Measurements from ENCODE around the gene CDC42EP1.
"Not testable (repeated sequence)": the region's sequence is repeated elsewhere in the genome, so short reads cannot be mapped to it uniquely, and the experiment has no call there.

CDC42EP1 gene

GRCh38 chr22:37538590-37539357, 21.5 kb upstream of the CDC42EP1 start:
- TF ChIP-seq CTCF (IDR thresholded peaks at IDR 0.05; ENCODE audit: extremely low read depth, missing control alignments): peak; percentile 85

GRCh38 chr22:37539790-37540189, 20.5 kb upstream of the CDC42EP1 start:
- DNase-seq (ENCODE audit: low spot score): not testable (repeated sequence)

More at GRCh38 chr22:37538590-37539357, 21.5 kb upstream of the CDC42EP1 start:
- DNase-seq (ENCODE audit: low spot score): peak; percentile 92

GRCh38 chr22:37542416-37542815, 17.9 kb upstream of the CDC42EP1 start:
- not testable (repeated sequence) for DNase-seq (ENCODE audit: low spot score)

- DNase-seq (ENCODE audit: low spot score): no peak
- no peak for TF ChIP-seq CTCF (IDR thresholded peaks at IDR 0.05; ENCODE audit: extremely low read depth, missing control alignments)
Observed at GRCh38 chr22:37542959-37543358, 17.3 kb upstream of the CDC42EP1 start.

GRCh38 chr22:37544955-37545702, 15.2 kb upstream of the CDC42EP1 start:
- peak; percentile 77 for DNase-seq (ENCODE audit: low spot score)
- peak; percentile 70 for TF ChIP-seq CTCF (IDR thresholded peaks at IDR 0.05; ENCODE audit: extremely low read depth, missing control alignments)

- no peak for TF ChIP-seq CTCF (IDR thresholded peaks at IDR 0.05; ENCODE audit: extremely low read depth, missing control alignments)
- DNase-seq (ENCODE audit: low spot score): no peak
Observed at GRCh38 chr22:37545703-37546436, 14.4 kb upstream of the CDC42EP1 start.

GRCh38 chr22:37546437-37547250, 13.6 kb upstream of the CDC42EP1 start:
- no peak for DNase-seq (ENCODE audit: low spot score)

More at GRCh38 chr22:37546437-37547250, 13.6 kb upstream of the CDC42EP1 start:
- no peak for TF ChIP-seq CTCF (IDR thresholded peaks at IDR 0.05; ENCODE audit: extremely low read depth, missing control alignments)
